SKM-1 treated with dmso at 0.1 percent for 144 hours (cell line): ENCODE data around the gene FBL.
"Not testable (repeated sequence)": the region's sequence is repeated elsewhere in the genome, so short reads cannot be mapped to it uniquely, and the experiment has no call there.

Source experiments
- DNase-seq: peaks from one replicate; lab custom pipeline; 2025; ENCODE audit not compliant: unreplicated experiment; lab: John Stamatoyannopoulos, UW

The FBL gene

DNA sequence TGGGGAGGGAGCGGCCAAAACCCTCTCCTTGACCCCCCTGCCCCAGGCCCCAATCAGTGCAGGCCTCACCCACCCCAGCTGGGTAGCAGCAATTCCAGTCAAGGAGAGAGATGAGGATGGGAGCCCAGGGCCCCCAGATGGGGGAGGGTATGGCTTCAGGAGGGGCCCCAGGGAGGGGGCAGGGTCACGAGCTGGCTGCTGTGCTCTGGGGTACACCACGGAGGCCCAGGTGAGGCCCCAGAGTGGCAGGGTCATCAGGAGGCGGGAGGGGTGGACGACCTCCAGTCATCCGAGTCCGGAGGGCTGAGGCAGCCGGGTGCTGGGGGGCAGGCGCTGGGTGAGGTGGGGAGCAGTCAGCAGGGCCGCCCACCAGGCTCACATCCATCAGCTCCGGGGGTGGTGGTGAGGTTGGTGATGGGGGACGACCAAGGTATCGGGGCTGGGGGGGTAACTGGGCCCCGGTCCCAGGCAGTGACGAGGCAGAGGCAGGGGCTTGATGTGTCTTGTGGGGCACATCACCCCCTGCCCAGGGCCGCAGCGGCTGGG, 20.6 kb downstream of the FBL start:
- DNase-seq = no peak

DNA sequence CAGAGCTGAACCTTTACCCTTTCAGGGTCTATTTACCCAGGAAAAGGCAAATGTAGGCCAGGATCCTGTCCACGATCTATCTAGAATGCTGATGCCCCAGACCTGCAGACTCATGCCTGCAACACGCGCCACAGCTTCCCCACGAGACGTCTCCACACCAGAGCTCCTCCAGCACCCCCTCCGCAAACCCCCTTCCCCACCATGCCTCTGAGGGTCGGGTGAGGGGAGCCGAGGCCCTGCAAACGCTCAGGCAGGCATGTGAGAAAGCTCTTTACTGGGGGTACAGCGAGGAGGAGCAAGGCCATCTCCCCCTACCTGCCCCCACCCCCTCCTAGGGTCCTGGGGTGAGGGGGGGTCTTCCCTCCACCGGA, 21.1 kb downstream of the FBL start:
- DNase-seq = no peak

GRCh38 chr19:39824143-39825092, 21.8 kb downstream of the FBL start:
- peak; percentile 92 for DNase-seq

- no peak for DNase-seq
Measured at GRCh38 chr19:39823686-39824085, 22.5 kb downstream of the FBL start.

GRCh38 chr19:39820696-39821095, 25.5 kb downstream of the FBL start:
- no peak for DNase-seq

DNA sequence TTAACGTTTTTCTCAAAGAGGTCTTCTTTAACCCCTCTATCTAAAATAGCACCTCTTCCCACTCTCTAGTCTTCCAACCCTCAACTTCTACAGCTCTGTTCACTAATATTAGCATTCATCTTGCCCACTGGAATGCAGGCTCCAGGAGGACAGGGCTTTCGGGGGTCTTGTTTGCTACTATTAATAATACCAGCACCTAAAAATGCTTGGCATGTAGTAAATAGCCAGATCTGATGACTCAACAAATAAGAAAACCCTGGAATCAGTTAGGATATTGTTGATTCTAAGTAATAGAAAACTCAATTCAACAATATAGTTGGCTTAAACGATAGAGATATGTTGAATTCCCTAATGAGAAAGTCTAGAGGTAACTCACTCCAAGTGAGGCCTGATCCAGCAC, 26.4 kb downstream of the FBL start:
- no peak for DNase-seq

- DNase-seq = no peak
Measured at GRCh38 chr19:39818626-39819097, 27.5 kb downstream of the FBL start.

DNA sequence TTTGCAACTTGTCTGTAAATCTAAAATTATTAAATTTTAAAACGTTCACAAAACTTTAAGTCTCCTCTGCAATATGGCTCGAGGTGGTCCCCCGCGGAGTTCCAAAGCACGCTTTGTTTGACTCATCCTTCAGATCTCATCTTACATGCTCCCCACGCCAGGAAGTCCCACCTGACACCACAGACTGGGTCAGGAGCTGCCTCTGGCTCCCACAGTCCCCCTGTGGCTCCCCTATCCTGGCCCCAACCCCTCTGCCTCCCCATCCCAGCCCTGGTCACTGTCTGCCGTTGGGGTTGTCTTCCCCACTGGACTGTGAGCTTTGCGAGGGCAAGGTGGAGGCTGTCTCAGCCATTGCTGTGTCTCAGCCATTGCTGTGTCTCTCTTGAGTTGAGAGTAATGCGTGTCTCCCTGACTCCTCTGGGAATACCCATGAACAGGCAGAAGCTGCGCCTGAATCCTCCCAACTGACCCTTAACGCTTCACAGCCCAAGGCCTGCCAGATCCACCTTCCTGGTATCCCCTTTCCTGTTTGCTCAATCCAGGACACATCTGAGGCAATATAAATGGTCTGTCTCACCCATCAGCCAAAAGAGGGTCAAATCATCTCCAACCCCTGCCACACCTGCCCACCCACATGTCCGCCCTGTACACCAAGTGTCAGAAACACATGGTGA, 28.2 kb downstream of the FBL start:
- no peak for DNase-seq

- no peak for DNase-seq
Measured at GRCh38 chr19:39816287-39817048, 29.7 kb downstream of the FBL start.

- no peak for DNase-seq
Measured at GRCh38 chr19:39814595-39814994, 31.6 kb downstream of the FBL start.

- not testable (repeated sequence) for DNase-seq
Measured at GRCh38 chr19:39814111-39814510, 32.1 kb downstream of the FBL start.

- no peak for DNase-seq
Measured at GRCh38 chr19:39813264-39813993, 32.8 kb downstream of the FBL start.

- no peak for DNase-seq
Measured at GRCh38 chr19:39811064-39811463, 35.1 kb downstream of the FBL start.

- DNase-seq = no peak
Measured at GRCh38 chr19:39810424-39810823, 35.8 kb downstream of the FBL start.

GRCh38 chr19:39809368-39809767, 36.8 kb downstream of the FBL start:
- no peak for DNase-seq

GRCh38 chr19:39808688-39809087, 37.5 kb downstream of the FBL start:
- DNase-seq = not testable (repeated sequence)

- no peak for DNase-seq
Measured at GRCh38 chr19:39807846-39808364, 38.3 kb downstream of the FBL start.

- DNase-seq = no peak
Measured at GRCh38 chr19:39805104-39805503, 41.1 kb downstream of the FBL start.

DNA sequence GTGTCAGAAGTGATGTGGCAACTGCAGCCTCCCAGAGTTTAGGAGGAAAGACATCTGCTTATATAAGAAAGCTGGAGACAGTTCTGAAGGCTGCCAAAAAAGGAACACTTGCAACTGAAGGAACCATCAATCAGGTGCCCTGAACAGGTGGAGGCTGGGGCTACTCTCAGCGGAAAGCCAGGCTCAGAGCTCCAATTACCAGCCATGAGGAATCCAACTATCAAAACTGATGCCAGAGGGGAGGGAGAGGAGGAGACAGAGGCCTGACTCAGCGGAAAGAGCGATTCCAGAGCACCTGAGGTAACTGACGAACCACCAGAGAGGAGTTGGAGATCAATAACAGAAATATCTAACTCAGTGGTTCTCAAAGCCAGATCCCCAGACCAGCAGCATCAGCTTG, 43.2 kb downstream of the FBL start:
- DNase-seq = no peak

- no peak for DNase-seq
Measured at GRCh38 chr19:39797083-39797482, 49.1 kb downstream of the FBL start.
